HG03135 (cell line): ENCODE results near the gene ANLN.
"Not testable (repeated sequence)": the region's sequence is repeated elsewhere in the genome, so short reads cannot be mapped to it uniquely, and the experiment has no call there.

Experiments used
- ATAC-seq: cut with Tn5 transposase; IDR thresholded peaks from one replicate; pipeline ENCODE4 v1.9.1; 2021; ENCODE audit warnings: mild to moderate bottlenecking, moderate library complexity; ENCODE audit not compliant: unreplicated experiment

Gene ANLN

DNA sequence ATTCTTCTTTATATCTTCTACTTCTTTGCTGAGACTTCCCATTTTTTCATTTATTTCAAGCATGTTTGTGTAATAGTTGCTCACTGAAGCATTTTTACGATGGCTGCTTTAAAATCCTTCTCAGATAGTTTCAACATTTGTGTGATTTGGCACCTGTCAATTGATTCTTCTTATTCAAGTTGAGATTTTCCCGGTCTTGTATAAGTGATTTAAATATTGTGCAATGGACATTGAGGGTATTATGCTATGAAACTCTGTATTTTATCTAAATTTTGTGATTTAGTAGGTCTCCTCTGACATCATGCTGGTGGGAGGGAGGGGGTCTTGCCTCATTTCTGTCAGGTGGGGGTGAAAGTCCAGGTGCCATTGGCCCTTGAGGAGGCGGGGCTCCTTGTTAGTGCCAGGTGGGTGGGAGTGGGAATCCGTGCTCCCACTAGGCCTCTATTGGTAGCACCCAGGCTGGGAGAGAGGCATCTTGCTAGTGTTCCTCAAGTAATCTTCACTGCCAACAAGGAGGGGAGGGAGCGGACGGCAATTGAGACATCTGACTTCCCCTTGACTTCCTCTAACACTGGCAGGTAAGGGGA, 73.0 kb downstream of the ANLN start:
- no peak for ATAC-seq

DNA sequence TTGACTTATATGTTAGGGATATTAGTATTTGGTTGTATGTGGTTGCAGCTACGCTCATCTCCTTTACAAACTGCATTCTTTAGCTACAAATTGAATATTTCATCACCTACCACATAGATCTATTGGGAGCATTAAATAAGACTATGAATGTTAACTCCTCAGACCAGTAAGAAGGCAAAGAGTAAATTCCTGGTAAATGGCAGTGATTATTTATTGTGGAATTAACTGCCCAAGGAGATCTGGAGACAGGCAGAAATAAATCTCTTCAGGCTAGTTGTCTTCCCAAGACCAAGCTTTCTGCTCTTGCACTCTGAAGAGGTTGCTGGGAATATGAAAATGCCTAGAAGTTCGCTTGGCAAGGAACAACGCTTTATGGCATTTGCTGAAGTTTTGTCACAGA, 74.6 kb downstream of the ANLN start:
- ATAC-seq: no peak

DNA sequence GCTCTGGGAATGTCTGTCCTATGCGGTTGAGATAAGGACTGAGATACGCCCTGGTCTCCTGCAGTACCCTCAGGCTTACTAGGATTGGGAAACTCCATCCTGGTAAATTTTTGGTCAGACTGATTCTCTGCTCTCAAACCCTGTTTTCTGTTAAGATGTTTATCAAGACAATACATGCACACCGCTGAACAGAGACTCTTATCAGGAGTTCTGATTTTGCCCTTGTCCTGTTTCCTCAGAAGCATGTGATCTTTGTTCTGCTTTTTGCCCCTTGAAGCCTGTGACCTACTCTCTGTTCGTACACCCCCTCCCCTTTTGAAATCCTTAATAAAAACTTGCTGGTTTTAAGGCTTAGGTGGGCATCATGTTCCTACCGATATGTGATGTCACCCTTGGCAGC, 76.3 kb downstream of the ANLN start:
- not testable (repeated sequence) for ATAC-seq

DNA sequence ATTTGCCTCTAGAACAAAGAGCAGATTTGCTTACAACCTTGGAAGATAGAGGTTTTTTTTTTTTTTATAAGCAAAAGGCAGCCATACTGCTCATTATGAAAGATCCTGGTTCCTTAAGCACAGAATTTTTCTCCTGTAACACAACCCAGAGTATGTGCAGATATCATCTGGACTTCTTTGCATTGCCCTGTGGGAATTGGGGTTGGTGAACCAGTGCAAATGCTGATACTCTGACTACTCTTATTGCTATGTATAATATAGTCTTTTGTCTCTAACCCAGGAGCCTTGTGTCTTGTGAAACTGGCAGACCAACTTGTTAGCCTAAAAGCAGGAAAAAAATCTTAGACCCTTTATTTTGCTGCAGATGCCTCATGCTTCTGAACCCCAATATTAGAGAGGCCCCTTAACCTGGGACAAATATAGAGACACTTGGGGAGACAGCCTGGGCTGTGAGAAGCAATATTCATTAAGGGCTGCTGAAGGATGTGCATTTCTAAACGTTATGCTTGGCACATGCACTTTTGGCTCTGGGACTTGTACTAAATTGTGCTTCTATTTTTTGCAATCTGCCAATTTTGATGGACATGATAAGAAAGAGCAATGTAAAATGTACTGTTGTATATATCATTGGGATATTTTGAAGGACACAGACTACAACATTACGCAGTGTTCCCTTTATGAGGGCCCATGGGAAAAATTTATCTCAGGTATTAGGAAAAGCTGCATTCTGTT, 78.9 kb downstream of the ANLN start:
- ATAC-seq: no peak

DNA sequence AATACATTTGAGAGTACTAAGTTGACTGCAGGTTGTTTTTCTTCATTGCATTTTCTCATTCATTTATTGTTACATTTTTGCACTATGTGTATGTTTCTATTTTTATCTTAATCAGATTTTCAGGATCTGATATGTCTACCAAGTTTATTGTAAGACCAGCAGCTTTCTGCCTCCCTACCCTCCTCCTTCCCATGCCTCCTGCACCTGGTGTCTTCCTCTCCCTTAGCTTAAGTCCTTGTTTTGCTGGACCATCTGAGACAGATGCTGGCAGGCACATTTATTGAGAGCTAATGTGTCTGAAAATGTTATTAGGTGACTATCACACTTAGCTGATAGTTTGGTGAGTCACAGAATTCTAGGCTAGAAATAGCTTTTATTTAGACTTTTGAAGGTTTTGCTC, 79.6 kb downstream of the ANLN start:
- no peak for ATAC-seq

DNA sequence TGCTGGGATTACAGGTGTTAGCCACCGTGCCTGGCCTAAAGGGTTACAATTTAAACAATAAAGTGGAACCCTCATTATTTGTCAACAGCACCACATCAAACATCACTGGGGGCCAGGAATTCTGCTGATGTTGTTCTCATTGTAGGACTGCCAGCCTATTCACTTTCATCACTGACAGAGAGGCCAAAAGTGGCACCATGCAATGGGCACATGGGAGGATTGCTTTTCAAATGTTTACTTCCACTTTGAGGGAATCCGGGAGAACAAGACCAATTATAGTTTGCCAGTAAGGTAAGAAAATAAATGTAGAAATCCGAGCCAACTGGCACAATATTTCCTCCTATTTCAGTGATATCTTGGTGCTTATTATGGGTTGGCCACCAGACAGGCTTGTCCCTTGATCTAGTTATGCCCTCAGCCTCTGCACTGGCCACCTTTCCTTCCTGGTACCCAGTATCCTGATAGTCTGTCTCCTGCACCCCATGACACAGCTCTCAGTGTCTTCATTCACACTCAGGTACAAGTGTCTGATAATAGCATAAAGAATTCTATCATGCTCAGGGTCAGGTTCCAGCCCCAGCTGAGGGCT, 82.6 kb downstream of the ANLN start:
- ATAC-seq: no peak

DNA sequence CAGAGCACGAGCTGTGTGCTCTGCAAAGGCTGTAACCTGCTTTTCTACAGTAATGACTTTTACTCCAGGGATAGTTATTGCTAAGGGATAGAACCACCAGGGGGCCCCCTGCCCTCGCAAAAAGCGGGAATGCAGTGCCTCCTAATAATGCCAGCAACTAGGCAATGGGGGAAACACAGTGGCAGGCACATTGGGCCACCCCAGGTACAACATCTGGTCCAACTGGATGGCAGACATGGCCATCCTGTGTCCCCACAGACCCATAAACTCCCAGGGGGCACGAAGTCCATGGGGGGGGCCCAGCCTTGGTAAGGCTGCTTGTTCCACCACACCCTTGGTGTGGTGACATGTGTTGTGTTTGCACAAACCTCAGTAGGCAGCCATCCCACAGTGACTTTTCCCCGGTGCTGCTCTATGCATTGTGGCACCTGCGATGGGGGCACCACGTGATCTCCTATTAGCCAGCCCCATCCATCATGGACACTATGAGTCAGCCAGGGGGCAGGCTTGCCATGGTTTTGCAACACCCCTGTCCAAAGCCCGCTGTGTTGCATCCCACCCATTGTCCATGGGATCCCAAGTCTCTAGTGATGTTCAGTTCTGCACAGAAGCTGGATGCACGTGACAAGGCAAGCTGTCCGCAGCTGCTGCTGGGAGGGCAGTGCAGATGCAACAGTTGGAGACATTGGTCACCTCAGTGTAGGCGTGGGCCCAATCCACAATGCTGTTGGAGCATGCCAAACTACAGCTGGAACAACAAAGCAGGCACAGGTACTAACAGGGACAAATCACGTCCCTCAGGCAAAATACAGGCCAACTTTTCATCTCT, 84.0 kb downstream of the ANLN start:
- no peak for ATAC-seq

DNA sequence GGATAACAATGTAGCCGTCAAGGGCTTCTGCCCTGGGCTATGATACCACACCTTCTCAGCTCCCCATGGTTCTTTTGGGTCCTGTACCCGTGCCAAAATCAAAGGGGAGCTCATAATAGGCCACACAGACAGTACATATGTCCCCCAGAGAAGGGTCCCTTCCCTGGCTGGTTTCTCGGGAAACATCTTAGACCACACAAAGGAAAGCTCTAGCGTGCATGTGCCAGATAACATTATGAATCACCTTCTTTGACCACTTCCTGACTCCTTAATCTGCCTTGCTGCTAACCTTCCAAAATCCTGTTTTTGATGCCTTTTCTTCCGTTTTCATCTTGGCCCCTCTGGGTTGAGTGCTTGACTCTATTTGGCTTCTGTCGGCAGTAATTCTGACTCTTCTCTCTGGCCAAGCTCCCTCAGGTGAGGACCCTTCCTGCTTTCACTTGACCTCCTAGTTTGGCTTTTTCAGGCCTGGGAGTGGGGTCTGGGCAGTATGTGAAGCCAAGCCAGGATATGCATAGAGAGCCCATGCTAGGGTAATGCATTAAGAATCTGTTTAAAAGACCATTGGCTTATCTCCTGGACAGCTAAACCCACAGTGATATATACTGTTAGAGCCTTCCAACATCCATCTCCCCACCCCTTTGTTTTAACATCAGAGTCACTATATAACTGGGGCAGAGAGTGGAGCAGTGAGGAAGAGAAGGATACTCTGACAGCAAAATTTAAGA, 84.8 kb downstream of the ANLN start:
- no peak for ATAC-seq

DNA sequence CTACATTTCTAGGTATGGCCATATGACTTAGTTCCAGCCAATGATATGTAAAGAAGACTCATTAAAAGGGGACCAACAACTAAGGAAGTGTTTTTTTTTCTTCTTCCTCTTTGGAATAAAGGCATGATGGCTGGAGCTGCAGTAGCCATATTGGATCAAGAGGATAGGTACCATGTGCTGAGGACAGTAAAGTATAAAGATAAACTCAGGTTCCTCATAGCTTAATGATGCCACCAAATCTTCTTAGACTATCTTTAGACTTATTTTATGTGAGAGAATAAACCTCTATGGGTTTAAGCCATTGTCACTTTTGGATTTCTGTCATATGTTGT, 85.3 kb downstream of the ANLN start:
- no peak for ATAC-seq

DNA sequence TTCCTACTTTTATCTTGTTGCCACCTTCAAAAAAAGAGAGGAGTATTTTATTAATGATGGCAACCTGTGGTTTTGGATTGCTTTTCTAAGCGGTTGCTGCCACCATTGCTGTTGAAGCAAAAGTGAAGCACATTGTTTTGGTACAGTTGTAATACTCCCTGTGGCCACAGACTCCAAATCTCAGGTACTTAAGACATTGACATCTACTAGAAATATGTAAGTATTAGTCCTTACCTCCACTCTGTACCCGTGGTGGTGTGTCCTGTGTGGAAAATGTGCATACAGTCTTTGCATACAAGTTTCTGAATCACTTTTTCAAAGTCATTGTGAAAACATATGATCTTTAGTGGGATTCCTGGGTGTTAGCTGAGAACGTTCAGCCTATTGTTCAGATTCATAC, 85.7 kb downstream of the ANLN start:
- no peak for ATAC-seq

DNA sequence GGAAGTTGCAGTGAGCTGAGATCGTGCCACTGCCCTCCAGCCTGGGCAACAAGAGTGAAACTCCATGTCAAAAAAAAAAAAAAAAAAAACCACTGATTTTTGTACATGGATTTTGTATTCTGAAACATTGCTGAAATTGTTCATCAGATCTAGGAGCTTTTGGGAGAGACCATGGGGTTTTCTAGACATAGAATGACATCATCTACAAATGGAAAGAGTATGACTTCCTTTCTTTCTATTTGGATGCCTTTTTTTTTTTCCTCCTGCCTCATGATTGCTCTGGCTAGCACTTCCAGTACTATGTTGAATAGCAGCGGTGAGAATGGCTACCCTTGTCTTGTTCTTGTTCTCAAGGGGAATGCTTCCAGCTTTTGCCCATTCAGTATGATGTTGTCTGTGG, 89.1 kb downstream of the ANLN start:
- ATAC-seq: no peak

DNA sequence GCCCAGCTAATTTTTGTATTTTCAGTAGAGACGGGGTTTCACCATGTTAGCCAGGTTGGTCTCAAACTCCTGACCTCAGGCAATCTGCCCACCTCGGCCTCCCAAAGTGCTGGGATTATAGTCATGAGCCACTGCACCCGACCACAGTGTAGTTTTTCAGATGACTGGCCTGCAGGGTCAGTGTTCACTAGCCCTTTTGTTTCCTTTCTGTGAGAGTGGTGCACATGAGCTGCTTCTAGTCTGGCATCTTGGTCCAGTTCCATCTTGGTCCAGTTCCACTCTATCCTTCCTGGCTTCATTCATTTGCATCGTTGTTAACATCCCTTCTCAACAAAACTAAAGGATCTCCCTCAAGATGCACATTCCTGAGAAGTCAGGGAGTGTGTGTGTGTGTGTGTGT, 94.2 kb downstream of the ANLN start:
- ATAC-seq: not testable (repeated sequence)

DNA sequence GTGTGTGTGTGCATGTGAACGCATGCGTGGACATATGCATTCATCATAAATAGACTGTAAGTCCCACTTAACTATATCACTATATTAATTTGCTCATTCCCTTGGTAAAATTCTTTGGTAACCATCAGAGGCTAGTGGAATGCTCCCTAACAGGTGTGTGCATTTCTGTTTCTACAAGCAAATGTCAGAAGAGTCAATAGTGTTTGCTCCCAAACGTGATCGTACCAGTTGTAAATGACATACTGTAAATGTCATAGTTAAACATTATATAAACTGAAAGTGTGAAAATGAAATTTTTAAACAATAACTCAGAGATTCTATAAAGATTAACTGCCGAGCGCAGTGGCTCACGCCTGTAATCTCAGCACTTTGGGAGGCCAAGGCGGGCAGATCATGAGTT, 94.6 kb downstream of the ANLN start:
- ATAC-seq: no peak

DNA sequence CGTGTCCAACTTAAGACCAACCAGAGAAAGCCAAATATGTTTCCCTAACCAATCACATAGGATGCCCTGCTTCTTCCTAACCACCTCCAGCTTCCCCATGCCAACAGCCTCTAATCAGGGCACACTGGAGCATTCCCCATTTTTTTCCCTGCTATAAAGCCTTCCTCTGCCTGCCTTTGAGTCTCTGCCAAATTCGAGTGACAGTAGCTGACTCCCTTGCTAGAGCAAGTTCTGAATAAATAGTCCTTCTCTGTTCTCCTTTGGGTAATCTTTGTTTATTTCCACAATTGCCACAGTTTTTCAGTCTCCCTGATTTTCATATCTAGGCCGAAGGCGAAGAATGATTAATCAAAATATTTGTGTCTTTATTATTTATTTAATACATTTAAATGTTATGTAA, 96.7 kb downstream of the ANLN start:
- no peak for ATAC-seq

DNA sequence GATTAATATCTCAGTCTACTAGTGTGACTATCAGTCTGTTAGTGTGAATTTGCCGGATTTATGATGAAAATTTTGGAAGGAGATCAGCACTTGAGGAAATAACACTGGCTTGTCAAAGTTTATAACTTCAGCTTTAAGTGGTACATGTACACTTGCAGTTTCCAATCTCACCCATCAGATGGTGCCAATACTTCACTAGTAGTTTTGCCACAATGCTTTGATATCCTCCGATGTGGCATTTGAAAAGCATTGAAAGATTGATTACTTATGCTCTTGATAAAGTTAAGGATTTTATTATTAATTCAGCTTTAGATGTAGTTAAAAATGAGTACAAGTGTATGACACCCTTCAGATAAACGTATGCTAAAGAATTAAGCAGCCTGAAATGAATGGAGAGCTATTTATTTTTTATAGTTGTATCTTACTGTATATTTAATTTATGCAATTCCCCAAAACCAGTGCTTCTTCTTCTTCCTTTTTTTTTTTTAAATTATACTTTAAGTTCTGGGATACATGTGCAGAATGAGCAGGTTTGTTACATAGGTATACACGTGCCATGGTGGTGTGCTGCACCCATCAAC, 98.2 kb downstream of the ANLN start:
- ATAC-seq: no peak

DNA sequence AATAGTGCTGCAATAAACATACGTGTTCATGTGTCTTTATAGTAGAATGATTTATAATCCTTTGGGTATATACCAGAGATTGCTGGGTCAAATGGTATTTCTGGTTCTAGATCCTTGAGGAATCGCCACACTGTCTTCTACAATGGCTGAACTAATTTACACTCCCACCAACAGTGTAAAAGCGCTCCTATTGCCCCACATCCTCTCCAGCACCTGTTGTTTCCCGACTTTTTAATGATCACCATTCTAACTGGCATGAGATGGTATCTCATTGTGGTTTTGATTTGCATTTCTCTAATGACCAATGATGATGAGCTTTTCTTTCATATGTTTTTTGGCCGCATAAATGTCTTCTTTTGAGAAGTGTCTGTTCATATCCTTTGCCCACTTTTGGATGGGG, 99.0 kb downstream of the ANLN start:
- not testable (repeated sequence) for ATAC-seq

DNA sequence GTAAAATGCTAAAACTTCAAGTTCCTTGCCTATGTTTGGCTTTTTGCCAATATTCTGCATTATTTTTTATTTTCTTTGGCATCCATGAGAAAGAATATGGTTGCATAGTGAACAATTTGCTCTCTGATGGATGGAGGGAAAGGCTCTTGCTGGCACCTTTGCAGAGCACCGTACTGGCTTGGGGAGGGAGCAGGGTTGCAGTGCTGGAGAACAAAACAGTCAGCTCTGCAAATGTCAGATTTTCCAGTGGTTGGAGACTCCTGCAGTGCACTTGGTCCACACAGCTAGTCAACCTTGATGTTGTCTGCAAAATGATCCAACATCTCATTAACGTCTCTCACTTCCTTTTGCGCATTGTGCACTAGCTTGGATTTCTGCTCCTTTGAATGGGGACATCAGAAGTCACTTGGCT, 100.8 kb downstream of the ANLN start:
- ATAC-seq: no peak

DNA sequence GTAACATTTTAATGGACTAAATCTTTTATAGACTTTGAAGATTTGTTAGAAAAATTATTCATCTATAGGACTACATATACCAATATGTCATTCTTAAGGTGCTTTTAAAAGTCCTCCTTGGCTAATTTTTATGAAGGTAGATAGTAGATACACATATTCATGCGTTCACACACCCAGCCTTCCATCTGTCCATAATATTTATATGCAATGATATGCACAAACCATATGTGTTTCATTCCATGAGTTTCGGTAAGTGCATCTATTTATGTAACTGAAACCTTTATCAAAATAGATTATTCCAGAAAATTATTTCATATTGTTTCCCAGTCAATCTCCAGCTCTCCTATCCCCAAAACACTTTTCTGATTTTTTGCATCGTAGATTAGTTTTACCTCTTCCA, 101.7 kb downstream of the ANLN start:
- no peak for ATAC-seq

DNA sequence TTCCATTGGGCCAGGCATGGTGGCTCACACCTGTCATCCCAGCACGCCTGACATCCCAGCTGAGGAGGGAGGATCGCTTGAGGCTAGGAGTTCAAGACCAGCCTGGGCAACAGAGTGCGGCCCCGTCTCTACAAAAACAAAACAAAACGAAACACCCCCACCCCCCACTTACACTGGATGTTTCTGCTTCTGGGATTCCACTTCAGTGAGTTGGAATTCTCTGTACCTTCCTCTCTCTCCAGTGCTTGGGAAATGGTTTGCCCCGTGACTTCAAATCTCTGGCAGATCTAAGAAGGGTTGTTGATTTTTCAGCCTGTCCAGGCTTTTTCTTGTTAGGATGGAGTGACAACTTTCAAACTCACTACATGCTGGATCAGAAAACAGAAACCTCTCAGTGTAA, 106.9 kb downstream of the ANLN start:
- ATAC-seq: no peak

DNA sequence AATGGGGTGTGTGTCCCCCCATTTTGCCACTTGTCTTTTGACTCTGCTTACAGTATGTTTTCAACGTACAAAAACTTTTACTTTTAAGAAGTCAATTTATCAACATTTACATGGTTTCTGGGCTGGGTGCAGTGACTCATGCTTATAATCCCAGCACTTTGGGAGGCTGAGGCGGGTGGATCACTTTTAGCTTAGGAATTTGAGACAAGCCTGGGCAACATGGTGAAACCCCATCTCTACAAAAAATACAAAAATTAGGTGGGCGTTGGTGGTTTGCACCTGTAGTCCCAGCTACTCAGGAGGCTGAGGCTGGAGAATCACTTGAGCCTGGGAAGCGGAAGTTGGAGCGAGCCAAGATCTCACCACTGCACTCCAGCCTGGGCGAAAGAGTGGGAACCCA, 107.5 kb downstream of the ANLN start:
- ATAC-seq: not testable (repeated sequence)

DNA sequence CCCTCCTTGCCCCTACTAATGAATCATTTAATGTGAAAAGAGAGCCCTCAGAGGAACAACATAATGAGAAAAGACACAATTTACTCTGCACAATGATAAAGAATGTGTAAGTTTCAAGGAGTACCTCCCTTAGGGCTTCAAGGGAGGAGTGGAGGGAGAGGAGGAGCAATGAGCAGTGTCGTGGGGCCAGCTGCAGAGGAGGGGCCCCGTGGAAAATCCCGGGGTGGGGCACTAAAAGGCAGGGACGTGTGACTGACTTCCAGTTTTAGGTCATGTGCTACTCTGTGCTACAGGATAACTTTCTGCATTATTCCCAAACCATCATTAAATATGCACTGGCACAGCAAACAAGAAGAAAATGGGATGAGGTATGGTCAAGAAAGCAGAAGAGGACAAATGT, 108.1 kb downstream of the ANLN start:
- no peak for ATAC-seq
